Fibroblast of lung (primary cell): ENCODE results near the gene IL34.

ENCODE experiments used
- CTCF ChIP-seq, 2 donors: IDR thresholded peaks in 1 of 2; conservative IDR thresholded peaks in 1 of 2; 1 replicate in 1 of 2; 2 replicates in 1 of 2; pipeline ENCODE4 v1.5.1; 2011 to 2012; ENCODE audit warnings: low read length in 2 of 2, control low read depth in 1 of 2, inconsistent platforms in 1 of 2, low read depth in 1 of 2, mild to moderate bottlenecking in 1 of 2
- EZH2 ChIP-seq: IDR thresholded peaks from 2 replicates; pipeline ENCODE4 v1.5.1; 2012; ENCODE audit warnings: low read length, control low read depth, mild to moderate bottlenecking; ENCODE audit errors: missing control alignments

DNA sequence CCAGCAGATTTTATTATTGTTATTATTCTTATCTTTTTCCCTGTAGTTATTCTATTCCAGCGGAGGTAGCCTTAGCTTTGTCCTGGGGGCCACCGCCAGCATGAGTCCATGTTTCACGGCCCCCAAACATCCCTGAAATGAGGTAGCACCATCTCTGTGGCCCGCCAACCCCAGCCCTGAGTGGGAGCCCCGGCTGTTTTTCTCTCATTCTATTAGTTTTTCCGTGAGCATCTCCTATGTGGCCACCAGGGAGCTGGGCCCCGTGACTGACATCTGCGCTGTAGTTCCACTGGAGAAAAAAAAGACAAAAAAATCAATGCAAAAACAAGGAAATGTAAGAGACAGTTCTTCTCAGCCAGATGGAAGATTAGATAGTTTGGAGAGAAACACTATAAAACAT is 43.5 kb upstream of the IL34 start:
- TF ChIP-seq CTCF (conservative IDR thresholded peaks at IDR 0.05 in 1 of 2, IDR thresholded peaks at IDR 0.05 in 1 of 2; ENCODE audit: low read depth in 1 of 2, low read length in 2 of 2) (no peak), EZH2 (no peak)
